Suprapubic skin (tissue), 2 donors: Measurements from ENCODE around the gene FDPS.

Source experiments
- EP300 ChIP-seq: sonication (generic); formaldehyde crosslinking; IDR thresholded peaks from one replicate; pipeline ENCODE4 v1.6.1; 2017; ENCODE audit warnings: antibody characterized with exemption
- POLR2A ChIP-seq, 2 donors: fragments of 450-650 bp; IDR thresholded peaks; one replicate each; pipeline ENCODE4 v1.6.1; 2017; ENCODE audit warnings: antibody characterized with exemption in 2 of 2, mild to moderate bottlenecking in 2 of 2, moderate library complexity in 2 of 2

DNA sequence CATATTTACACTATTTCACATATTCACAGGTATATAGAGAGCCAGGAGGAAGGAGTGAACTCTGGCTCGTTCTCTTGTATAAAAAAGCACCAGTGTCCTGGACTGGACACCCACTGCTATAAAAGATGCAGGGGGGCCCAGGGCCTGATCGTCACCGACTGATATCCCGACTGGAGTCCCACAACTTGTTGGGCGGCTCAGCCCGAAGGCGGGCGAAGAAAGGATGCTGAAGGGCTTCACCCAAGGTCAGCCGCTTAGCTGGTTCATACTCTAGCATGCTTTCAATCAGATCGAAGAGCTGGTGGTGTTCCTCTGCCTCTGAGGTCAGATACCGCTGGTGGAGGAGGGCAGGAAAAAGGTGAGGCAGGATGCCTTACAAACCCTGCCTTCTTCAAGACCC, 45.6 kb upstream of the FDPS start:
- no peak for TF ChIP-seq POLR2A (IDR thresholded peaks at IDR 0.05)
- no peak for TF ChIP-seq EP300
